Activated naive CD4-positive, alpha-beta T cell treated with anti-CD3 and anti-CD28 coated beads for 36 hours (primary cell): Measurements from ENCODE around the gene TOR4A. TPM values are rescaled to one million over a fixed set of nuclear protein-coding genes. Genes with fewer than 3 reads are reported as not detected.
"Not testable (repeated sequence)": the region's sequence is repeated elsewhere in the genome, so short reads cannot be mapped to it uniquely, and the experiment has no call there.

Source experiments
- CTCF ChIA-PET: fragments of 350-600 bp; sonication (Branson Sonifier 250); formaldehyde crosslinking; loops from one replicate; lab custom pipeline; 2021; ENCODE audit warnings: antibody characterized with exemption; lab: Charles Lee
- DNase-seq: peaks from one replicate; pipeline ENCODE4 v3.0.0-alpha.2; 2020
- H3K27ac Mint-ChIP-seq: one replicate; pipeline ENCODE4 v1.8.0; 2021; ENCODE audit warnings: mild to moderate bottlenecking, mixed read lengths
- H3K27me3 Mint-ChIP-seq: one replicate; pipeline ENCODE4 v1.8.0; 2021; ENCODE audit warnings: low read depth, mixed read lengths
- H3K36me3 Mint-ChIP-seq: one replicate; pipeline ENCODE4 v1.8.0; 2021; ENCODE audit warnings: low read depth, mixed read lengths
- H3K4me1 Mint-ChIP-seq: one replicate; pipeline ENCODE4 v1.8.0; 2021; ENCODE audit warnings: low read depth, mixed read lengths
- H3K4me3 Mint-ChIP-seq: one replicate; pipeline ENCODE4 v1.8.0; 2021; ENCODE audit warnings: mild to moderate bottlenecking, moderate library complexity, mixed read lengths
- H3K9me3 Mint-ChIP-seq: one replicate; pipeline ENCODE4 v1.8.0; 2021; ENCODE audit warnings: mixed read lengths
- intact Hi-C: fragments of 100-400 bp; cut with micrococcal nuclease; formaldehyde crosslinking; loops from one replicate; pipeline ENCODE4 v1.15.1; 2023
- total RNA-seq, 2 experiments: library from RNA; stranded (reverse); gene quantifications; one replicate each; pipeline ENCODE4 v1.2.3, GENCODE V29; 2021

The TOR4A gene
- total RNA-seq, 2 experiments from 2014 or later = 0.93 to 1.1 TPM

- H3K27me3 Mint-ChIP-seq, DNase-seq, H3K4me3 Mint-ChIP-seq, H3K27ac Mint-ChIP-seq, H3K9me3 Mint-ChIP-seq, H3K4me1 Mint-ChIP-seq, intact Hi-C loops: not testable (repeated sequence)
- peaks cover 18% of the 10 kb centered on the region for H3K36me3 Mint-ChIP-seq
- CTCF ChIA-PET = interaction anchor here (0.9 to 1.3 kb wide), 2 partner anchors 9 to 10 kb away, joined by 3 read pairs; no protein-coding TSS in a partner anchor
Measured at GRCh38 chr9:137262173-137262908, 15.2 kb upstream of the TOR4A start.

DNA sequence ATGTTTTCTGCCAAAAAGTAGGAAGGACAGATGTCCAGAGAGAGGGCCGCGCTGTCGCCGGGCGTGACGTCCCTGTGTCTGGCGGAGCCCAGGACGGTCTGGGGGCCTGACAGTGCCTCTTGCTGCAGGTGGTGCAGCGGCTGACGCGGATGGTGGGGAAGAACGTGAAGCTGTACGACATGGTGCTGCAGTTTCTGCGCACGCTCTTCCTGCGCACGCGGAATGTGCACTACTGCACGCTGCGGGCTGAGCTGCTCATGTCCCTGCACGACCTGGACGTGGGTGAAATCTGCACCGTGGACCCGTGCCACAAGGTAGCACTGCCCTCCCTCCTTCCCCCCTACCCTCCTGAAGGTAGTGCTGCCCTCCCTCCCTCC, 14.6 kb upstream of the TOR4A start:
- Mint-ChIP-seq H3K27ac (no peak overlapping the region), H3K4me3 (no peak overlapping the region)
- CTCF ChIA-PET = interaction anchor here (0.9 to 1.3 kb wide), 3 partner anchors 8 to 26 kb away, joined by 3 read pairs; no protein-coding TSS in a partner anchor

DNA sequence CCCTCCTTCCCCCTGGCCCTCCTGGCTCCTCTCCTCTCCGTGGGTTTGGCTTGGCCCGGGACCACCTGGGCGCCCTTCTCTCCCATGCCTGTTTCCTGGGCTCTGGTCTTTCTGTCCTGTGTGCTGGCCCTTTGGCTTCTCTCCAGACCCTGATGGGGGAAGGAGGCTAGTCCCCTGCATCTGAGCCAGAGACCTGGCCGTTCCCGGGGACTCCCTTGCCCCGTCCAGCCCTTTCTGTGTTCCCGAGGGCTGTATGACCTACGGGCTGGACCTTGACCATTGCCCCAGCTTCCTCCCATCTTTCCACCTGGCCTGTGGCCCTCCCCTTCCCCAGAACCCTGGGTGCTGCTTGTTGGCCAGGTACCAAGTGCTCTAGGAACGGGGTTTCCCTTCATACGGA, 14.0 kb upstream of the TOR4A start:
- H3K27me3 Mint-ChIP-seq = no peaks in the 10 kb centered on the region
- H3K27ac Mint-ChIP-seq = no peak overlapping the region
- no peaks in the 10 kb centered on the region for H3K9me3 Mint-ChIP-seq
- intact Hi-C loops = no loop called here
- H3K36me3 Mint-ChIP-seq = peaks cover 24% of the 10 kb centered on the region
- CTCF ChIA-PET = interaction anchor here (1.2 kb wide), 1 partner anchor 27 kb away, joined by 3 read pairs; no protein-coding TSS in a partner anchor
- no peak for DNase-seq
- no peak overlapping the region for H3K4me3 Mint-ChIP-seq
- H3K4me1 Mint-ChIP-seq = no peaks in the 10 kb centered on the region

More for the DNA sequence above, 14.6 kb upstream of the TOR4A start:
- Mint-ChIP-seq H3K27me3 (no peaks in the 10 kb centered on the region), H3K36me3 (peaks cover 23% of the 10 kb centered on the region), H3K9me3 (no peaks in the 10 kb centered on the region), H3K4me1 (no peaks in the 10 kb centered on the region)
- intact Hi-C loops = no loop called here
- DNase-seq = no peak

DNA sequence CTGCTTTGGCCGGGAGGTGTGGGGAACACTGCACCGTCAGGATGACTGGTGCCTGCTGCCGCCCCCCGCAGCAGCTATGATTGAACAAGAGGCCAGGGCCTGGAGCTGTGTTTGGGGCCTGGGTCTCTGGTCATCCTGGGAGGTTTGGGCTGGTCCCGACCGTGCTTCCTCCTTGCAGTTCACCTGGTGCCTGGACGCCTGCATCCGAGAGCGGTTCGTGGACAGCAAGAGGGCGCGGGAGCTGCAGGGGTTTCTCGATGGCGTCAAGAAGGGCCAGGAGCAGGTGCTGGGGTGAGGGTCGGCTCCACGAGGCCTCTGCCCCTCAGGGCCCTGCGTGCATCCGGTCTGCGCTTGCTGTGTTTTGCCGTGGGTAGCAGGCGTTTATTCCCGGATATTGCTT, 13.5 kb upstream of the TOR4A start:
- no peak overlapping the region for H3K4me3 Mint-ChIP-seq
- peaks cover 25% of the 10 kb centered on the region for H3K36me3 Mint-ChIP-seq
- no peaks in the 10 kb centered on the region for H3K27me3 Mint-ChIP-seq
- CTCF ChIA-PET = interaction anchor here (1.2 kb wide), 1 partner anchor 27 kb away, joined by 3 read pairs; no protein-coding TSS in a partner anchor
- H3K9me3 Mint-ChIP-seq = no peaks in the 10 kb centered on the region
- H3K4me1 Mint-ChIP-seq = no peaks in the 10 kb centered on the region
- no peak for DNase-seq
- intact Hi-C loops = no loop called here
- H3K27ac Mint-ChIP-seq = no peak overlapping the region

- no peaks in the 10 kb centered on the region for H3K27me3 Mint-ChIP-seq
- no peak overlapping the region for H3K4me3 Mint-ChIP-seq
- H3K9me3 Mint-ChIP-seq = no peaks in the 10 kb centered on the region
- intact Hi-C loops = no loop called here
- DNase-seq = no peak
- no peaks in the 10 kb centered on the region for H3K4me1 Mint-ChIP-seq
- peaks cover 31% of the 10 kb centered on the region for H3K36me3 Mint-ChIP-seq
- CTCF ChIA-PET = interaction anchor here (0.6 kb wide), 1 partner anchor 21 kb away, joined by 3 read pairs; no protein-coding TSS in a partner anchor
- no peak overlapping the region for H3K27ac Mint-ChIP-seq
Measured at GRCh38 chr9:137265496-137266161, 11.9 kb upstream of the TOR4A start.

DNA sequence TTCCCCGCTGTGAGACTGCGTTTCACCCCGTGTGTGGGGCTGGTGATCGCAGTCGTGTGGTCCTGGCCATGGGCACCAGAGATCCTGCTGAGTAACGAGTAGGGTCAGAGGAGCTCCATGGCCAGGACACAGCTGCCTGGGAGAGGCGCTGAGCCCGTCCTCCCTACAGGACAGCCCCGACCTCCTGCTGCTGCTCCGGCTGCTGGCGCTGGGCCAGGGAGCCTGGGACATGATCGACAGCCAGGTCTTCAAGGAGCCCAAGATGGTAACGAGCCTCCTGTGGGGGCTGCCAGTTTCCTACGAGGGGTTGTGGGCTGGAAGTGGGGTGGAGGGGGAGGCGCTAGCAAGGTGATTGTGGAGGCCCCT, 11.4 kb upstream of the TOR4A start:
- no peak for DNase-seq
- CTCF ChIA-PET = no interaction called here
- H3K27ac Mint-ChIP-seq = no peak overlapping the region
- H3K27me3 Mint-ChIP-seq = no peaks in the 10 kb centered on the region
- intact Hi-C loops = no loop called here
- peaks cover 3% of the 10 kb centered on the region for H3K4me1 Mint-ChIP-seq
- peaks cover 33% of the 10 kb centered on the region for H3K36me3 Mint-ChIP-seq
- H3K9me3 Mint-ChIP-seq = no peaks in the 10 kb centered on the region
- no peak overlapping the region for H3K4me3 Mint-ChIP-seq

- Mint-ChIP-seq H3K9me3 (no peaks in the 10 kb centered on the region), H3K4me1 (peaks cover 8% of the 10 kb centered on the region), H3K4me3 (no peak overlapping the region), H3K36me3 (peaks cover 34% of the 10 kb centered on the region), H3K27me3 (no peaks in the 10 kb centered on the region), H3K27ac (no peak overlapping the region)
- CTCF ChIA-PET = no interaction called here
- intact Hi-C loops = no loop called here
- DNase-seq = no peak
Measured at GRCh38 chr9:137266585-137267453, 10.7 kb upstream of the TOR4A start.

DNA sequence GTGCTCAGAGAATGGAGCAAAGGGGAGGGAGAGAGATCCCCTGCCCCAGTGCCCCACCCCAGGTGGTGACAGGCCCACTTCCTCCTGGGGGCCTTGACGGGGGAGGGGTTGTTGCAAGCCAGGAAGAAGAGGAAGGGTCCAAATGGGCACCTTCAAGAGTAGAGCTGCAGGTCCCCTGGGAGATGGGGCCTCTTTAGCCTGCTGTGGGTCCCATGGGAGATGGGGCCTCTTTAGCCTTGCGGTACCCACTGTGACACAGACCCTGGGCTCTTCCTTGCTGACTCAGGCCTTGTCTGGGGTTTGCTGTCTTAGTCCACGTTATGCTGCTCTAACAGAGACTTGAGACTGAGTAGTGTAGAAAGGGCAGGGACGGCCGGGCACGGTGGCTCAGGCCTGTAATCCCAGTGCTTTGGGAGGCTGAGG, 9.6 kb upstream of the TOR4A start:
- no peak overlapping the region for H3K4me3 Mint-ChIP-seq
- DNase-seq = no peak
- peaks cover 8% of the 10 kb centered on the region for H3K4me1 Mint-ChIP-seq
- H3K9me3 Mint-ChIP-seq = no peaks in the 10 kb centered on the region
- H3K27me3 Mint-ChIP-seq = no peaks in the 10 kb centered on the region
- H3K27ac Mint-ChIP-seq = no peak overlapping the region
- intact Hi-C loops = no loop called here
- H3K36me3 Mint-ChIP-seq = peaks cover 33% of the 10 kb centered on the region
- CTCF ChIA-PET = no interaction called here

DNA sequence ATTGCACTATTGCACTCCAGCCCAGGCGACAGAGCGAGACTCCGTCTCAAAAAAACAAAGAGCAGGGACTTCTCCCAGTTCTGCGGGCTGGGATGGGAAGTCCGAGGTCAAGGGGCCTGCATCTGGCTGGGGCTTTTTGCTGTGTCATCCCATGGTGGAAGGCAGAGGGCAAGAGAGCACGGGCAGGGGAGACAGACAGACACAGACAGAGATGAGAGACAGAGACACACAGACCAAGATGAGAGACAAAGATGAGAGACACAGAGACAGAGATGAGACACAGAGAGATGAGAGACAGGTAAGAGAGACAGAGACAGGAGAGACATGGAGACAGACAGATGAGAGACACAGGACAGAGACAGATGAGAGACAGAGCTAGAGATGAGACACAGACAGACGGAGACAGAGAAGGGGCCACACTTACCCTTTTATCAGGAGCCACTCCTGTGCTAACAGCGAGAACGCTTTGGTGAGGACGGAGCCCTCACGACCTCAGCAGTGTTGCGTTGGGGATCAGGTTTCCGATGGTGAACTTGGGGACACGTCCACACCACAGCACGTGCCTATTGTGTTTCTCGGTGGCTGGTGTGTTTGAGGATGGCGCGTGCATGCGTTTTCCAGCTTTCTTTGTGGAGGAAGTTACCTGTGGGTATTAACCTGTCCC, 8.9 kb upstream of the TOR4A start:
- no peak for DNase-seq
- H3K4me1 Mint-ChIP-seq = peaks cover 8% of the 10 kb centered on the region
- H3K9me3 Mint-ChIP-seq = no peaks in the 10 kb centered on the region
- peaks cover 33% of the 10 kb centered on the region for H3K36me3 Mint-ChIP-seq
- H3K4me3 Mint-ChIP-seq = no peak overlapping the region
- no peaks in the 10 kb centered on the region for H3K27me3 Mint-ChIP-seq
- intact Hi-C loops = no loop called here
- CTCF ChIA-PET = no interaction called here
- no peak overlapping the region for H3K27ac Mint-ChIP-seq

DNA sequence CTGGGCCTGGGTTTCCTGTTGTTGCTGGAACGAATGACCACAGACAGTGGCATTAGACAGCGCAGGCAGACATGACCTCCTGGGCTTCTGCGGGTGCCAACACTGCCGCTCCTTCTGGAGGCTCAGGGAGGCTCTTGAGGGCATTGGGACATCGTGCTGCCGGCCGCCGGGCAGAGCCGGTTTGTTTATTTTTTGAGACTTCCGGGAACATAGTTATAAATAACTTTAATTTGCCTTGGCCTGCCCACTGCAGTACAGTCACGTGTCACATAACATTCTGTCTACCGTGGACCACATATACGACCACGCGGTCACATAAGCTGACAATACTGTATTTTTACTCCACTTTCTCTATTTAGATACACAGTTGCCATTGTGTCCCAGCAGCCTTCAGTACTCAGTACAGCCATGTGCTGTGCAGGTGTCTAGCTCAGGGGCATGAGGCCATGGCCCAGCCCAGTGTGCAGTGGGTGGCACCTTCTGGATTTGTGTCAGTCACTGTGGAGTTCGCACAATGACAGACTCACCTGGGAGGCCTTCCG, 8.2 kb upstream of the TOR4A start:
- CTCF ChIA-PET = no interaction called here
- no peaks in the 10 kb centered on the region for H3K9me3 Mint-ChIP-seq
- peaks cover 30% of the 10 kb centered on the region for H3K36me3 Mint-ChIP-seq
- no peak overlapping the region for H3K27ac Mint-ChIP-seq
- DNase-seq = no peak
- intact Hi-C loops = no loop called here
- peaks cover 8% of the 10 kb centered on the region for H3K4me1 Mint-ChIP-seq
- no peaks in the 10 kb centered on the region for H3K27me3 Mint-ChIP-seq
- no peak overlapping the region for H3K4me3 Mint-ChIP-seq

DNA sequence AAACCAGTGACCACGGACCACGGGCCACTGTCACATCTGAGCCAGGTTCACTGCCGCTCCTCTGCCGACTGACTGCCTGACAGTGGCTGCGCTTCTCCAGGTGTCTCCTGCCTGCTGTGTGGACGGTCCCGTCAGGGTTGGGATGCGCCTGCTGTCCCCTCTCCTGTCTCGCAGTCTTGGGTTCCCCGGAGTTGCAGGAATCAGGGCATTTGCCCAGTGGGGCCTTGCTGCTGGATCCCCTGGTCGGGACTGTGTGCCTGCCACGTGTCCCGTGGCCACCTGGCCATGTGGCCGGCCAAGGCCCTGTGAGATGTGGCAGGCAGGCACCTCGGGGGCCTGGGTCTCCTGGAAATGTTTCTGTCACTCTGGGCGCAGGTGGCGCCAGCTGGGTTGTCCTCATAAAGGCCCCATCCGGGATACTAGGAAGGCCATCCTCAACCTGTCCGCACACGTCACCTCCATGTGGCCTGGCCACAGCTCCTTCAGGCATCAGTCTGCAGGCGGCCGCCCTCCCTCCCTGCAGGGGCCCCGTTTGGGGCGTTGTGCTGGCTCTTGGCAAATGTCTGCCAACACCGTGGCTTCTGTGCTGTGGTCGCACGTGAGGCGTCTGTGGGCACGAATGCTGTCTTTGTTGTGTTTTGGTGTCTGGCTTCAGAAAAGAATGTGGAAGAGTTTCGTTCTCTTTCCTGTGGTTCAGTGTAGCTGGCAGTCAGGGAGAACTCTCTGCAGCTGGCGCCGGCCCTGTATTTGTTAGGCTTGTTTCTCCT, 6.4 kb upstream of the TOR4A start:
- DNase-seq = no peak
- intact Hi-C loops = no loop called here
- CTCF ChIA-PET = interaction anchor here (0.8 kb wide), 1 partner anchor 9 kb away, joined by 3 read pairs; no protein-coding TSS in a partner anchor
- Mint-ChIP-seq H3K4me1 (peaks cover 11% of the 10 kb centered on the region), H3K27me3 (no peaks in the 10 kb centered on the region), H3K9me3 (no peaks in the 10 kb centered on the region), H3K36me3 (peaks cover 28% of the 10 kb centered on the region), H3K4me3 (no peak overlapping the region), H3K27ac (no peak overlapping the region)
